CD4-positive, alpha-beta T cell (primary cell): Measurements from ENCODE around the gene GANC. TPM values are rescaled to one million over a fixed set of nuclear protein-coding genes. Genes with fewer than 3 reads are reported as not detected.

Experiments
- ATAC-seq: fragments of 200-7000 bp; cut with Tn5 transposase; one replicate; pipeline ENCODE4 v1.10.0; 2022; ENCODE audit warnings: mild to moderate bottlenecking; ENCODE audit not compliant: poor library complexity
- CTCF ChIA-PET: fragments of 350-600 bp; sonication (Branson Sonifier 250); formaldehyde crosslinking; loops from one replicate; lab custom pipeline; 2021; ENCODE audit warnings: antibody characterized with exemption, inconsistent platforms; lab: Charles Lee
- POLR2A ChIA-PET: fragments of 350-600 bp; sonication (Branson Sonifier 250); formaldehyde crosslinking; loops from one replicate; lab custom pipeline; 2021; ENCODE audit warnings: antibody characterized with exemption, inconsistent platforms; lab: Charles Lee
- DNase-seq, 14 experiments: peaks; one replicate each; pipeline ENCODE4 v3.0.0-alpha.2; 2013 to 2020; ENCODE audit warnings: mixed read lengths in 2 of 14
- H3K27ac ChIP-seq, 2 donors: one replicate each; pipeline versions ENCODE4 v1.5.1 to v1.7.0; 2013; ENCODE audit warnings: low read length in 2 of 2, low read depth in 1 of 2, mild to moderate bottlenecking in 1 of 2
- H3K27me3 ChIP-seq, 2 experiments: 1 replicate in 1 of 2; 2 replicates in 1 of 2; pipeline versions ENCODE4 v1.6.1 to v1.7.0; 2013; ENCODE audit warnings: low read length in 2 of 2, control low read depth in 1 of 2, mild to moderate bottlenecking in 1 of 2, moderate library complexity in 1 of 2; ENCODE audit not compliant: insufficient read depth in 2 of 2, control insufficient read depth in 1 of 2
- H3K36me3 ChIP-seq: one replicate; pipeline ENCODE4 v1.6.1; 2013; ENCODE audit warnings: low read length, control low read depth; ENCODE audit not compliant: insufficient read depth
- H3K4me1 ChIP-seq: one replicate; pipeline ENCODE4 v1.6.1; 2013; ENCODE audit warnings: low read length, control low read depth; ENCODE audit not compliant: insufficient read depth
- H3K4me3 ChIP-seq: one replicate; pipeline ENCODE4 v1.5.1; 2013; ENCODE audit warnings: mild to moderate bottlenecking, low read length, moderate library complexity
- H3K9me3 ChIP-seq, 2 experiments: 1 replicate in 1 of 2; 2 replicates in 1 of 2; pipeline versions ENCODE4 v1.6.1 to v1.7.0; 2013; ENCODE audit warnings: low read length in 2 of 2, mild to moderate bottlenecking in 2 of 2, control low read depth in 1 of 2, moderate library complexity in 1 of 2; ENCODE audit not compliant: control insufficient read depth in 1 of 2, insufficient read depth in 1 of 2
- H3K27ac Mint-ChIP-seq: one replicate; pipeline ENCODE4 v1.8.0; 2020; ENCODE audit warnings: mixed read lengths
- H3K27me3 Mint-ChIP-seq: one replicate; pipeline ENCODE4 v1.8.0; 2021; ENCODE audit warnings: mixed read lengths
- H3K36me3 Mint-ChIP-seq: one replicate; pipeline ENCODE4 v1.8.0; 2021; ENCODE audit warnings: low read depth, mixed read lengths
- H3K4me1 Mint-ChIP-seq: one replicate; pipeline ENCODE4 v1.8.0; 2021; ENCODE audit warnings: low read depth, mixed read lengths
- H3K4me3 Mint-ChIP-seq: one replicate; pipeline ENCODE4 v1.8.0; 2020; ENCODE audit warnings: mild to moderate bottlenecking, mixed read lengths
- H3K9me3 Mint-ChIP-seq: one replicate; pipeline ENCODE4 v1.8.0; 2020; ENCODE audit warnings: mixed read lengths
- intact Hi-C, 2 experiments: fragments of 100-400 bp; cut with DNase I in 1 of 2; cut with micrococcal nuclease in 1 of 2; formaldehyde crosslinking; loops; one replicate each; pipeline versions ENCODE4 v1.15.1 to v1.9.0; 2023 to 2025; cut with DNase I, micrococcal nuclease
- total RNA-seq, 174 experiments: library from RNA in 2 of 174; stranded (reverse) in 2 of 174; gene quantifications; one replicate each; pipeline ENCODE4 v1.2.3 and lab custom pipeline; 2021 to 2026
- TF ChIP-seq, protein P1 (sequence below): fragments of 200-600 bp; IDR thresholded peaks from one replicate; pipeline ENCODE4 v1.8.0; 2022; ENCODE audit warnings: antibody characterized with exemption, mild to moderate bottlenecking

The GANC gene
- total RNA-seq, 2 experiments from 2014 or later = 22.3 to 23.9 TPM

- Histone ChIP-seq H3K4me3 (no peak overlapping the region), H3K27me3 (no peaks in the 10 kb centered on the region), H3K4me1 (no peaks in the 10 kb centered on the region), H3K27ac (no peak overlapping the region), H3K36me3 (peaks cover 47% of the 10 kb centered on the region), H3K9me3 (no peaks in the 10 kb centered on the region)
- intact Hi-C loops = no loop called here
- POLR2A ChIA-PET = interaction anchor here (2.4 kb wide), 1 partner anchor 9 kb away, joined by 8 read pairs; the partner anchor contains the start of genes GANC and TMEM87A
- Mint-ChIP-seq H3K9me3 (no peaks in the 10 kb centered on the region), H3K27me3 (no peaks in the 10 kb centered on the region), H3K27ac (no peak overlapping the region), H3K36me3 (peaks cover 78% of the 10 kb centered on the region), H3K4me3 (no peak overlapping the region), H3K4me1 (no peaks in the 10 kb centered on the region)
- CTCF ChIA-PET = no interaction called here
- ATAC-seq = no peak
- no peak for DNase-seq
- TF ChIP-seq, protein P1, sequence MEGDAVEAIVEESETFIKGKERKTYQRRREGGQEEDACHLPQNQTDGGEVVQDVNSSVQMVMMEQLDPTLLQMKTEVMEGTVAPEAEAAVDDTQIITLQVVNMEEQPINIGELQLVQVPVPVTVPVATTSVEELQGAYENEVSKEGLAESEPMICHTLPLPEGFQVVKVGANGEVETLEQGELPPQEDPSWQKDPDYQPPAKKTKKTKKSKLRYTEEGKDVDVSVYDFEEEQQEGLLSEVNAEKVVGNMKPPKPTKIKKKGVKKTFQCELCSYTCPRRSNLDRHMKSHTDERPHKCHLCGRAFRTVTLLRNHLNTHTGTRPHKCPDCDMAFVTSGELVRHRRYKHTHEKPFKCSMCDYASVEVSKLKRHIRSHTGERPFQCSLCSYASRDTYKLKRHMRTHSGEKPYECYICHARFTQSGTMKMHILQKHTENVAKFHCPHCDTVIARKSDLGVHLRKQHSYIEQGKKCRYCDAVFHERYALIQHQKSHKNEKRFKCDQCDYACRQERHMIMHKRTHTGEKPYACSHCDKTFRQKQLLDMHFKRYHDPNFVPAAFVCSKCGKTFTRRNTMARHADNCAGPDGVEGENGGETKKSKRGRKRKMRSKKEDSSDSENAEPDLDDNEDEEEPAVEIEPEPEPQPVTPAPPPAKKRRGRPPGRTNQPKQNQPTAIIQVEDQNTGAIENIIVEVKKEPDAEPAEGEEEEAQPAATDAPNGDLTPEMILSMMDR = no peak
Observed at GRCh38 chr15:42282344-42282743, 9.3 kb downstream of the GANC start.

- ChIA-PET POLR2A (interaction anchor here (2.4 kb wide), 1 partner anchor 10 kb away, joined by 8 read pairs; the partner anchor contains the start of genes GANC and TMEM87A), CTCF (no interaction called here)
- H3K9me3 Mint-ChIP-seq = no peaks in the 10 kb centered on the region
- H3K36me3 Mint-ChIP-seq = peaks cover 81% of the 10 kb centered on the region
- no peaks in the 10 kb centered on the region for H3K27me3 Mint-ChIP-seq
- DNase-seq (no peak), ATAC-seq (no peak)
- Histone ChIP-seq H3K27ac (no peak overlapping the region), H3K27me3 (no peaks in the 10 kb centered on the region), H3K4me3 (no peak overlapping the region), H3K4me1 (no peaks in the 10 kb centered on the region), H3K36me3 (peaks cover 47% of the 10 kb centered on the region), H3K9me3 (no peaks in the 10 kb centered on the region)
- no peak overlapping the region for H3K4me3 Mint-ChIP-seq
- no peak overlapping the region for H3K27ac Mint-ChIP-seq
- no peaks in the 10 kb centered on the region for H3K4me1 Mint-ChIP-seq
- TF ChIP-seq, protein P1 = no peak
- intact Hi-C loops = no loop called here
Observed at GRCh38 chr15:42282926-42283325, 9.9 kb downstream of the GANC start.

- ChIA-PET CTCF (no interaction called here), POLR2A (interaction anchor here (2.4 kb wide), 1 partner anchor 10 kb away, joined by 8 read pairs; the partner anchor contains the start of genes GANC and TMEM87A)
- Histone ChIP-seq H3K36me3 (peaks cover 45% of the 10 kb centered on the region), H3K9me3 (no peaks in the 10 kb centered on the region), H3K4me3 (no peak overlapping the region), H3K27me3 (no peaks in the 10 kb centered on the region), H3K27ac (no peak overlapping the region), H3K4me1 (no peaks in the 10 kb centered on the region)
- Mint-ChIP-seq H3K4me3 (no peak overlapping the region), H3K27ac (no peak overlapping the region), H3K27me3 (no peaks in the 10 kb centered on the region), H3K9me3 (no peaks in the 10 kb centered on the region), H3K36me3 (peaks cover 82% of the 10 kb centered on the region), H3K4me1 (no peaks in the 10 kb centered on the region)
- ATAC-seq = no peak
- TF ChIP-seq, protein P1 = no peak
- intact Hi-C loops = no loop called here
- no peak for DNase-seq
Observed at GRCh38 chr15:42283671-42284070, 10.7 kb downstream of the GANC start.
